Fibroblast of lung (primary cell): Measurements from ENCODE around the gene MYO1H. TPM values are rescaled to one million over a fixed set of nuclear protein-coding genes. Genes with fewer than 3 reads are reported as not detected.

ENCODE experiments used
- DNase-seq, 2 donors: peaks; one replicate each; pipeline versions ENCODE4 v3.0.0 to v3.0.0-alpha.2; 2010; ENCODE audit warnings: low read depth in 2 of 2
- H2AFZ ChIP-seq: 2 replicates; pipeline ENCODE4 v1.5.1; 2012; ENCODE audit warnings: low read length, control low read depth, inconsistent platforms
- H3K27ac ChIP-seq: 2 replicates; pipeline ENCODE4 v1.5.1; 2011; ENCODE audit warnings: low read length, control low read depth; ENCODE audit not compliant: insufficient read depth
- H3K27me3 ChIP-seq: 2 replicates; pipeline ENCODE4 v1.5.1; 2011; ENCODE audit warnings: mild to moderate bottlenecking, low read length; ENCODE audit not compliant: control insufficient read depth, insufficient read depth
- H3K36me3 ChIP-seq: 2 replicates; pipeline ENCODE4 v1.5.1; 2011; ENCODE audit warnings: low read length; ENCODE audit not compliant: control insufficient read depth, insufficient read depth
- H3K4me1 ChIP-seq: 2 replicates; pipeline ENCODE4 v1.5.1; 2011; ENCODE audit warnings: low read length; ENCODE audit not compliant: control insufficient read depth, insufficient read depth; ENCODE audit errors: extremely low read depth
- H3K4me2 ChIP-seq: 2 replicates; pipeline ENCODE4 v1.5.1; 2011; ENCODE audit warnings: low read length, control low read depth; ENCODE audit not compliant: insufficient read depth; ENCODE audit errors: extremely low read depth
- H3K4me3 ChIP-seq, 4 experiments: fragments of 200-600 bp in 1 of 4; sonication (generic) in 1 of 4; replicated peaks in 1 of 4; 2 replicates each; pipeline ENCODE4 v1.5.1; 2011 to 2016; ENCODE audit warnings: low read length in 4 of 4, low read depth in 3 of 4, mild to moderate bottlenecking in 3 of 4, control low read depth in 2 of 4, inconsistent platforms in 1 of 4, mixed read lengths in 1 of 4; ENCODE audit not compliant: insufficient read depth in 1 of 4; ENCODE audit errors: control extremely low read depth in 1 of 4
- H3K79me2 ChIP-seq: 2 replicates; pipeline ENCODE4 v1.5.1; 2012; ENCODE audit warnings: mild to moderate bottlenecking, low read length, inconsistent platforms; ENCODE audit not compliant: control insufficient read depth, insufficient read depth
- H3K9ac ChIP-seq: 2 replicates; pipeline ENCODE4 v1.5.1; 2011; ENCODE audit warnings: mild to moderate bottlenecking, low read length, control low read depth; ENCODE audit not compliant: insufficient read depth
- H3K9me3 ChIP-seq: 2 replicates; pipeline ENCODE4 v1.5.1; 2012; ENCODE audit warnings: low read depth, low read length; ENCODE audit not compliant: control insufficient read depth, insufficient read depth
- H4K20me1 ChIP-seq: 2 replicates; pipeline ENCODE4 v1.5.1; 2011; ENCODE audit warnings: low read length; ENCODE audit not compliant: control insufficient read depth, insufficient read depth; ENCODE audit errors: extremely low read depth
- CTCF ChIP-seq, 2 donors: IDR thresholded peaks in 1 of 2; conservative IDR thresholded peaks in 1 of 2; 1 replicate in 1 of 2; 2 replicates in 1 of 2; pipeline ENCODE4 v1.5.1; 2011 to 2012; ENCODE audit warnings: low read length in 2 of 2, control low read depth in 1 of 2, inconsistent platforms in 1 of 2, low read depth in 1 of 2, mild to moderate bottlenecking in 1 of 2
- EZH2 ChIP-seq: IDR thresholded peaks from 2 replicates; pipeline ENCODE4 v1.5.1; 2012; ENCODE audit warnings: low read length, control low read depth, mild to moderate bottlenecking; ENCODE audit errors: missing control alignments
- polyA plus RNA-seq, 2 donors: library from polyadenylated mRNA; depleted of rRNA in 1 of 2; stranded (reverse) in 1 of 2; unstranded in 1 of 2; fragments of >200 nt; gene quantifications; 2 replicates each; pipeline ENCODE4 v1.2.1, GENCODE V29; 2011 to 2012; ENCODE audit warnings: missing spikeins in 1 of 2
- total RNA-seq: library from RNA; depleted of rRNA; stranded (reverse); fragments of >200 nt; gene quantifications from 2 replicates; pipeline ENCODE4 v1.2.1, GENCODE V29; 2014

The MYO1H gene
- total and polyA plus RNA-seq, 2 donors (not counting 1 experiment from before 2014, with no cell fraction given), result 0.07 TPM; not detected in 1

- no peak overlapping the region for H2AFZ ChIP-seq
- no peak overlapping the region for H3K4me3 ChIP-seq
- H3K36me3 ChIP-seq, result peaks cover 7% of the 10 kb centered on the region
- TF ChIP-seq CTCF (conservative IDR thresholded peaks at IDR 0.05 in 1 of 2, IDR thresholded peaks at IDR 0.05 in 1 of 2; ENCODE audit: low read depth in 1 of 2, low read length in 2 of 2) (no peak), EZH2 (no peak)
- no peak overlapping the region for H3K27ac ChIP-seq
- no peak for DNase-seq
- H3K4me2 ChIP-seq, result no peak overlapping the region
- no peaks in the 10 kb centered on the region for H3K27me3 ChIP-seq
- no peak overlapping the region for H3K9ac ChIP-seq
- H3K79me2 ChIP-seq, result peaks cover 41% of the 10 kb centered on the region
- H3K9me3 ChIP-seq, result no peaks in the 10 kb centered on the region
- H3K4me1 ChIP-seq, result peaks cover 4% of the 10 kb centered on the region
- no peaks in the 10 kb centered on the region for H4K20me1 ChIP-seq
Observed at GRCh38 chr12:109480356-109480755, 132.7 kb downstream of the MYO1H start.

- Histone ChIP-seq H3K36me3 (peaks cover 12% of the 10 kb centered on the region), H3K4me3 (no peak overlapping the region), H2AFZ (no peak overlapping the region), H3K79me2 (peaks cover 26% of the 10 kb centered on the region), H4K20me1 (no peaks in the 10 kb centered on the region), H3K27ac (no peak overlapping the region), H3K4me1 (peaks cover 4% of the 10 kb centered on the region), H3K27me3 (no peaks in the 10 kb centered on the region), H3K9me3 (no peaks in the 10 kb centered on the region), H3K4me2 (no peak overlapping the region), H3K9ac (no peak overlapping the region)
- DNase-seq, result no peak
- no peak for TF ChIP-seq CTCF (conservative IDR thresholded peaks at IDR 0.05 in 1 of 2, IDR thresholded peaks at IDR 0.05 in 1 of 2; ENCODE audit: low read depth in 1 of 2, low read length in 2 of 2)
- no peak for TF ChIP-seq EZH2
Observed at GRCh38 chr12:109481863-109482262, 134.2 kb downstream of the MYO1H start.

GRCh38 chr12:109482491-109482890 lies 134.8 kb downstream of the MYO1H start:
- no peak for DNase-seq
- no peak overlapping the region for H2AFZ ChIP-seq
- peaks cover 4% of the 10 kb centered on the region for H3K4me1 ChIP-seq
- H3K36me3 ChIP-seq, result peaks cover 16% of the 10 kb centered on the region
- no peaks in the 10 kb centered on the region for H4K20me1 ChIP-seq
- H3K9ac ChIP-seq, result no peak overlapping the region
- no peak overlapping the region for H3K27ac ChIP-seq
- peaks cover 23% of the 10 kb centered on the region for H3K79me2 ChIP-seq
- no peak overlapping the region for H3K4me2 ChIP-seq
- no peaks in the 10 kb centered on the region for H3K27me3 ChIP-seq
- no peak for TF ChIP-seq EZH2
- no peak for TF ChIP-seq CTCF (conservative IDR thresholded peaks at IDR 0.05 in 1 of 2, IDR thresholded peaks at IDR 0.05 in 1 of 2; ENCODE audit: low read depth in 1 of 2, low read length in 2 of 2)
- H3K9me3 ChIP-seq, result no peaks in the 10 kb centered on the region
- no peak overlapping the region for H3K4me3 ChIP-seq
